ENCODE results near the gene SLC35E1.
"Not testable (repeated sequence)": the region's sequence is repeated elsewhere in the genome, so short reads cannot be mapped to it uniquely, and the experiment has no call there.

SLC35E1 gene

DNA sequence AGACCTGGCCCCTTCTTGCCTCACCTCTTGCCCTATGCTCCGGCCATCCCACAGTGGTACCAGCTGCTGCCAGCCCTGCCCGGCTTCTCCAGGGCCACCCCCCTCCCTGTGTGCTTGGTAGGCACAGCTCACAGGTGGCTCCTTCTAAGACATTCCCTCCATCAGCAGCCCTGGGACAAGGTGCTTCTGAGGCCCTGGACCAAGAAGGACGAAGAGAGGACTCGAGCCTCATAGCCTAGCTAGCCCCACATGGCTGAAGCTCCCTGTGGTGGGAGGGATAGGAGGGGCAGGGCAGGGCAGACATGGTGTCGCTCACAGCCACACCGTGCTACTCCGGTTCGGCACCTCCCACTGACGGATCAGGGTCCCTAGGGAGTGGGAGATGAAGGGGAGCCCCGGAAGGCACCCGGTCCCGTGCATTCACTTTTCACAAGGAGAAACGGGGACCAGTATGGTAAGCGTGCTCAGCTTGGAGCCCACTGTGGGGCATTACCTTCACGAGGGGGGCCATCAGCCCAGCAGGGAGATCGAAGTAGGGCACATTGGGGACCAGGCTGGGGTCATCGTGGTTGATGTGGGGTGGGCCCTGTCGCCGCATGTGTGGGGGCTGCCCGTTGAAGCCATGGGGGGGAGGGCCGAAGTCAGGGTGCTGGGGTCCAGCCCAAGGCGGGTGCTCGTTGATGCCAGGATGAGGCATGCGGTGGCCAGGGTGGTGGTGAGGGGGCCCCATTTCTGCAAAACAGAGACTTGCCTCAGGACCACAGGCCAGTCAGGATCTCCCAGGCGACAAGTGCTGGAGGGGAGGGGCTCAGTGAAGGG, 49.4 kb downstream of the SLC35E1 start:
- no peak for DNase-seq (ENCODE audit: low read depth in 2 of 2)

- DNase-seq (ENCODE audit: low read depth in 2 of 2): no peak
Measured at GRCh38 chr19:16521715-16522289, 50.4 kb downstream of the SLC35E1 start.

DNA sequence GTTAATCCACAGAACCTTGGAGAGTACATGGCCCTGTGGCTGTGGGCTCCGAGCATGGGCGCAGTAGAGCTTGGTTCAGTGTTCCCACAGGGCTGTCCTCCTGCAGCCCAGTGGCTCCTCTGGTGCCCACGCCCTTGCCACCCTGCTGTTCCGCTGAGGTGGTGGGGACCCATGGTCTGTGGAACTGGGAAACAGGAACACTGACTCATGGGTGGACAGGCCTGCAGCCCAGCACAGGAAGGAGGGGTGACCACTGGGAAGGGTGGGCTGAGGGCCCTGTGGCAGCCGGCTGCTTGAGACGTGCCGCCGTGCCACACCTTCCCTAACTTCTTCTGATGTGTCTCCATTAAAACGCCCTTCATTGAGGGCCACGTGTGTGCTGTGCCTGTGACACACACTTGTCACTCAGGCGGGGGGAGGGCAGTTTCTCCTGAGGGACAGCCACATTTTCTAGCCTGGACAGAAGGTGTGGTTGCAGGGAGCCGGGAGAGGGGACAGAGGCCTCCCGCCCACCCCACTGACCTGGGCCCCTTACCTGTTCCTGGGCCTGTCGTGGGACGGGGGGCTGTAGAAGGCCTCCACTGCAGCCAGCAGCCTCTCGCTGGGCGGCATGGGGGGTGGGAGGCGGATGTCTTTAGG, 51.1 kb downstream of the SLC35E1 start:
- no peak for DNase-seq (ENCODE audit: low read depth in 2 of 2)

DNA sequence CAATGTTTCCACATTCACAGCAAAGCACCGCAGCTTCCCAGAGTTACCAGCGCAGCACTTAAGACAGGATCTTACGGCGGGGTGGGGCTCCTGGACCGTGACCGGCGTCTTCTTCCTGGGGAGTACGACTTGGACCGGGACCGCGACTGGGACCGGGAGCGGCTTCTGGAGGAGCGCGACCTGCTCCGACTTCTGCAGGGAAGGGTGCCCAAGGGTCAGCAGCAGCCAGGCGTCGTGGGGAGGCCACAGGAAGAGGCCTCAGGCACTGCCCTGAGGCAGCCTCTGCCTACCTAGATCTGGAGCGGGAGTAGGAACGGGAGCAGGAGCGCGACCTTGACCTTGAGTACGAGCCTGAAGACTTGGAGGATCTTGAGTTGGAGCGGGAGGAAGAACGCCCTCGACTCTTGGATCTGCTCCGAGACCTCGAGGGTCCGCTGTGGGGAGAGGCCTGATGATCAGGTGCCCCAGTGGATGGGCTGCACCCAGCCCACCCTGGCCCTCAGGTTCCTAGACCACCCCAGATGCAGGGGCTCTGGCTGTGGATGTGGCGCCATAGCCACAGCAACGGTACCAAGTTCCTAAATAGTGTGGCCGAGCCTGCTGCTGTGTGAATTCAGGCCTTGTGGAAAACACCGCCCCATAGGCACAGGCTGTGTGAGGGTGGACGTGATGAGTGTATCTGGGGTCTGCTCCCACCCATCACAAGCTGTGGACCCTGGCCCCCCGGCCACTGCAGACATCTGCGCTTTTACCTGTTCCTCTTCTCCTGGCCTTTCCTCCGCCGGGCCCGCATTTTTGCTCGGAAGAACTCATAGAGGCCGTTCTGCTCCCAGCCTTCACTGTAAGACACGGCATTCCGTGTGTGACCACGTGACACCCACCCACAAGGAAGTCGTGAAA, 51.9 kb downstream of the SLC35E1 start:
- DNase-seq (ENCODE audit: low read depth in 2 of 2): no peak

DNA sequence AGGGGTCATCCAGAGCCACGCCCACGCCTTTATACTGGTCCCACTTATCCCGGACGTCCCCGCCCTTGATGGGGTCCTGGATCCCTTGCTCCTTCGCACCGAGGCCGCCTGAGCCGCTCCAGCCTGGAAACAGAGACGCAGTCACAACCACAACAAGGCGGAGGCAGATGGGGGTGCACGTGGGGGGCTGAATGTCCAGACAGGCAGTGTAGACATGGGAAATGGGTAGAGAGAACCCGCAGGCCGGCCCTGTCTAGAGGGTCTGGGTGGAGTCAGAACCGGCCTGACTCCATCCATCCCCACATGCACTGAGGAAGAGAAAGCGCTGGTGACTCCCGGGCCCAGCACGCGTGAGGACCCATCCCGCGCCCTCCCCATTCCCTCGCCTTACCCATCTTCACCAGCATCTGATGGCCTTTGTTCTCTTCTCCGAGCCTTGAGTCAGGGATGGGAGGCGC, 53.0 kb downstream of the SLC35E1 start:
- DNase-seq (ENCODE audit: low read depth in 2 of 2): no peak

- no peak for DNase-seq (ENCODE audit: low read depth in 2 of 2)
Measured at GRCh38 chr19:16518483-16519229, 53.6 kb downstream of the SLC35E1 start.

DNA sequence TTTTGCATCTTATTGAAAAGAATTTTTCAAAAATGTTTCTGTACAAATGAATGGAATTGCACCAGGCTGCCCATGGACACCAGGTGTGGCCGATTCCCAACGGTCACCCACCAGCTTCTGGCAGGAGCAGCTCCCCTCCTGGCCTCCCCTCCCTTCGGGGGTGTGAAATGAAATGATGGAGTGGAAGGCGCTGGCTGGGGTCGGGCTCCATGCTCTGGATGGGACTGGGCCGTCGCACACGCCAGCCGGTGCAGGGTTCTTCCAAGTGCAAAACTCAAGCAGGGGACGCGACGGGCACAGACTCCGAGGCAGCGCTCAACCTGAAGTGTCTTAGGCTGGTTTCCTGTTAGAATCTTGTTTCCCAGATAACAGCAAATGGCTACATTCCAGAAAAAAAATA, 54.2 kb downstream of the SLC35E1 start:
- no peak for DNase-seq (ENCODE audit: low read depth in 2 of 2)

- no peak for DNase-seq (ENCODE audit: low read depth in 2 of 2)
Measured at GRCh38 chr19:16516923-16517610, 55.1 kb downstream of the SLC35E1 start.

- no peak for DNase-seq (ENCODE audit: low read depth in 2 of 2)
Measured at GRCh38 chr19:16516381-16516780, 55.8 kb downstream of the SLC35E1 start.

DNA sequence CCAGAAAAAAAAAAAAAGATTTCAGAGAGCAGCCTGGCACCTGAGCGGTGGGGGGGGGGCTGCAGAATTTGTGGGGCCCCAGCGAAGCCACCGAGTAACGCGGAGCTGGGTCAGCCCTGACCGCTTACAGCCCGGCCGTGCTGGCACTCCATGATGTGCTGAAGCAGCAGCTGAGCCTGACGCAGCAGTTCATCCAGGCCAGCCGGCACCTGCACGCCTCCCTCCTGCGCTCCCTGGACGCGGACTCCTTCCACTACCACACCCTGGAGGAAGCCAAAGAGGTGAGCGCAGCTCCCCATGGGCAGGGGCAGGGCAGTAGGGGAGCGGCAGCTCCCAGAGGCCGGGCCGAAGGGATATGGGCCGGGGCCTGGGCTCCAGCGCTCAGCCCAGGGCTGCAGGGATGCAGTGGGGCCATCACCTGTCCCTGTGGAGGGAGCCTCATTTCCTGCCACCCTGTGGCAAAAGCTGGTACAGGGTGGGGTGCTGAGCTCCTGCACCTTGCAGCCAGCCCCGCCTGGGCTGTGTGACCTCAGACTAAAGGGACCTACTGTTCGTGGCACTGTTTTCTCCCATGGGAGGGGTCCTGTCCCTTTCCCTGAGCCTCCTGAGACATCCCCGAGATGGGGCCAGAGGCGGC, 57.7 kb downstream of the SLC35E1 start:
- DNase-seq (ENCODE audit: low read depth in 2 of 2): no peak

GRCh38 chr19:16512611-16513010, 59.6 kb downstream of the SLC35E1 start:
- DNase-seq (ENCODE audit: low read depth in 2 of 2): not testable (repeated sequence)

GRCh38 chr19:16509141-16510061, 62.8 kb downstream of the SLC35E1 start:
- DNase-seq (ENCODE audit: low read depth in 2 of 2): no peak

- DNase-seq (ENCODE audit: low read depth in 2 of 2): no peak
Measured at GRCh38 chr19:16508546-16508945, 63.7 kb downstream of the SLC35E1 start.

DNA sequence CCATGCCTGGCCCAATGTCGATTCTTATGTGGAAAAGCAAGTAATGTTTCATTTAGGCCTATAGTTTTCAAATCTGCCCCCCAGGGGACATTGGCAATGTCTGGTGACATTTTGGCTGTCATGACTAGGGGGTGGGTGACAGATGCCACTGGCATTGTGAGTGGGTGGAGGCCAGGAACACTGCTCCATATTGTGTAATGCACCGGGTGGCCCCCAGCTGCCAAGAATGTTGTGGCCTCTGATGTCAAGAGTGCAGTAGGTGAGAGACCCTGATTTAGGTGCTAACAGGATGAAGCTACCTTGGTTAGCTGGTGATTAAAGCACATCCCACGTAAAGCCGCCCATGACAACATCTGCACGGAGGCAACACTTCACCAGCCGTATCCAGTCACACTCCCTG, 65.3 kb downstream of the SLC35E1 start:
- DNase-seq (ENCODE audit: low read depth in 2 of 2): no peak

- not testable (repeated sequence) for DNase-seq (ENCODE audit: low read depth in 2 of 2)
Measured at GRCh38 chr19:16506161-16506560, 66.1 kb downstream of the SLC35E1 start.

GRCh38 chr19:16504271-16504670, 67.9 kb downstream of the SLC35E1 start:
- no peak for DNase-seq (ENCODE audit: low read depth in 2 of 2)
